Measurements from ENCODE around the gene URB1.

- TF ChIP-seq CTCF (IDR thresholded peaks at IDR 0.05) (no peak), POLR2A (IDR thresholded peaks at IDR 0.05) (no peak)
Observed at GRCh38 chr21:32302560-32302959, 90.3 kb downstream of the URB1 start.
